A549 (cell line): ENCODE measurements around the gene PDCD4. TPM values are rescaled to one million over a fixed set of nuclear protein-coding genes. Genes with fewer than 3 reads are reported as not detected.

Source experiments
- ATAC-seq, 2 experiments: fragments of 200-7000 bp in 1 of 2; fragments of >200 bp in 1 of 2; cut with Nextera tagmentation in 1 of 2; cut with Tn5 transposase in 1 of 2; 3 replicates each; pipeline versions ENCODE4 v1.8.0 to v1.9.1; 2018 to 2020; ENCODE audit warnings: mild to moderate bottlenecking in 1 of 2, moderate library complexity in 1 of 2
- CTCF ChIA-PET: fragments of 300-600 bp; sonication (Branson Sonifier 250); formaldehyde crosslinking; extraction: SDS; loops from one replicate; lab custom pipeline; 2021; ENCODE audit warnings: antibody characterized with exemption, inconsistent platforms; lab: Yijun Ruan, JAX
- POLR2A ChIA-PET: fragments of 350-600 bp; formaldehyde crosslinking; extraction: SDS; loops from one replicate; lab custom pipeline; 2021; ENCODE audit warnings: antibody characterized with exemption, inconsistent platforms; lab: Yijun Ruan, JAX
- DNase-seq, 2 experiments: peaks; one replicate each; pipeline versions ENCODE4 v3.0.0 to v3.0.0-alpha.2; 2011 to 2016; ENCODE audit warnings: low read depth in 1 of 2, low spot score in 1 of 2
- FAIRE-seq: peaks from 2 replicates; lab custom pipeline; 2011; peaks lifted over from hg19 to GRCh38; lab: Jason Lieb, UNC
- H3K27ac ChIP-seq, 2 experiments: fragments of >200 bp; sonication (Bioruptor Twin); formaldehyde crosslinking; 3 replicates each; pipeline ENCODE4 v1.5.1; 2016 to 2017
- H3K4me1 ChIP-seq: fragments of >200 bp; sonication (Bioruptor Twin); formaldehyde crosslinking; 3 replicates; pipeline ENCODE4 v1.6.1; 2016
- H3K4me2 ChIP-seq: fragments of >200 bp; sonication (Bioruptor Twin); formaldehyde crosslinking; 3 replicates; pipeline ENCODE4 v1.6.1; 2016
- H3K4me3 ChIP-seq: fragments of >200 bp; sonication (Bioruptor Twin); formaldehyde crosslinking; 3 replicates; pipeline ENCODE4 v1.5.1; 2016
- H3K9me3 ChIP-seq: fragments of >200 bp; sonication (Bioruptor Twin); formaldehyde crosslinking; 3 replicates; pipeline ENCODE4 v1.6.1; 2016
- CBX2 ChIP-seq: fragments of 200-600 bp; sonication (generic); IDR thresholded peaks from 2 replicates; pipeline ENCODE4 v1.6.1; 2016; ENCODE audit warnings: low read depth, mild to moderate bottlenecking, borderline replicate concordance
- CEBPB ChIP-seq, 2 experiments: fragments of >200 bp in 1 of 2; sonication (Bioruptor Twin) in 1 of 2; formaldehyde crosslinking in 1 of 2; IDR thresholded peaks; 2 replicates each; pipeline ENCODE4 v1.6.1; 2012 to 2016
- CHD4 ChIP-seq: fragments of 200-600 bp; sonication (generic); IDR thresholded peaks from 2 replicates; pipeline ENCODE4 v1.6.1; 2016; ENCODE audit warnings: antibody characterized with exemption, mild to moderate bottlenecking, borderline replicate concordance
- EHF ChIP-seq: fragments of 250-450 bp; sonication (Bioruptor Pico); IDR thresholded peaks from 2 replicates; pipeline ENCODE4 v1.5.0; 2020; ENCODE audit warnings: mild to moderate bottlenecking
- GATA3 ChIP-seq: IDR thresholded peaks from 2 replicates; pipeline ENCODE4 v1.6.1; 2012; ENCODE audit warnings: borderline replicate concordance
- HES2 ChIP-seq: fragments of >200 bp; sonication (Bioruptor Twin); formaldehyde crosslinking; IDR thresholded peaks from 2 replicates; pipeline ENCODE4 v1.6.1; 2016
- HEYL ChIP-seq: fragments of 250-450 bp; sonication (Bioruptor Pico); IDR thresholded peaks from 2 replicates; pipeline ENCODE4 v1.8.0; 2021; ENCODE audit warnings: mild to moderate bottlenecking, moderate library complexity
- HOXB5 ChIP-seq: fragments of 250-450 bp; sonication (Bioruptor Pico); IDR thresholded peaks from 2 replicates; pipeline ENCODE4 v1.5.0; 2020; ENCODE audit warnings: mild to moderate bottlenecking, moderate library complexity
- JUNB ChIP-seq: fragments of >200 bp; sonication (Bioruptor Twin); formaldehyde crosslinking; IDR thresholded peaks from 2 replicates; pipeline ENCODE4 v1.6.1; 2016
- MAFK ChIP-seq: fragments of 450-650 bp; IDR thresholded peaks from 2 replicates; pipeline ENCODE4 v1.6.1; 2014; ENCODE audit not compliant: partially characterized antibody
- MYC ChIP-seq: IDR thresholded peaks from 2 replicates; pipeline ENCODE4 v1.6.1; 2012; ENCODE audit warnings: mild to moderate bottlenecking, inconsistent platforms, low read length, improper control_type of control experiment, borderline replicate concordance
- NFE2L2 ChIP-seq: fragments of 150-350 bp; conservative IDR thresholded peaks from 2 replicates; pipeline ENCODE4 v1.6.1; 2014; ENCODE audit warnings: low read length
- POLR2AphosphoS2 ChIP-seq: conservative IDR thresholded peaks from 2 replicates; pipeline ENCODE4 v1.6.1; 2012; ENCODE audit warnings: low read length, improper control_type of control experiment, inconsistent platforms
- RAD21 ChIP-seq, 2 experiments: fragments of >200 bp in 1 of 2; sonication (Bioruptor Twin) in 1 of 2; formaldehyde crosslinking in 1 of 2; IDR thresholded peaks in 1 of 2; conservative IDR thresholded peaks in 1 of 2; 2 replicates in 1 of 2; 3 replicates in 1 of 2; pipeline ENCODE4 v1.6.1; 2012 to 2018; ENCODE audit warnings: inconsistent platforms in 1 of 2
- RARB ChIP-seq: fragments of 250-450 bp; sonication (Bioruptor Pico); IDR thresholded peaks from 2 replicates; pipeline ENCODE4 v1.8.0; 2021; ENCODE audit warnings: mild to moderate bottlenecking, moderate library complexity
- RCOR1 ChIP-seq: fragments of 150-350 bp; IDR thresholded peaks from 2 replicates; pipeline ENCODE4 v1.6.1; 2014; ENCODE audit warnings: antibody characterized with exemption, low read length, low read depth
- RFX5 ChIP-seq: fragments of 450-650 bp; IDR thresholded peaks from 2 replicates; pipeline ENCODE4 v1.7.1; 2014; ENCODE audit warnings: antibody characterized with exemption, mild to moderate bottlenecking, moderate library complexity
- SMC3 ChIP-seq: fragments of >200 bp; sonication (Bioruptor Twin); formaldehyde crosslinking; IDR thresholded peaks from 3 replicates; pipeline ENCODE4 v1.6.1; 2018; ENCODE audit warnings: inconsistent platforms
- TFCP2L1 ChIP-seq: fragments of 250-450 bp; sonication (Bioruptor Pico); IDR thresholded peaks from 2 replicates; pipeline ENCODE4 v1.5.0; 2021; ENCODE audit warnings: mild to moderate bottlenecking
- TP53 ChIP-seq: fragments of 250-450 bp; sonication (Bioruptor Pico); IDR thresholded peaks from 2 replicates; pipeline ENCODE4 v1.5.0; 2021; ENCODE audit warnings: mild to moderate bottlenecking, moderate library complexity
- USF2 ChIP-seq: fragments of 450-650 bp; IDR thresholded peaks from 2 replicates; pipeline ENCODE4 v1.6.1; 2014; ENCODE audit warnings: antibody characterized with exemption
- ZC3H11A ChIP-seq: fragments of 450-650 bp; IDR thresholded peaks from 2 replicates; pipeline ENCODE4 v1.6.1; 2014; ENCODE audit warnings: antibody characterized with exemption, mild to moderate bottlenecking
- ZFP36 ChIP-seq: fragments of 450-650 bp; IDR thresholded peaks from 2 replicates; pipeline ENCODE4 v1.6.1; 2014; ENCODE audit warnings: borderline replicate concordance; ENCODE audit not compliant: partially characterized antibody
- ZNF302 ChIP-seq: fragments of 250-450 bp; sonication (Bioruptor Pico); IDR thresholded peaks from 2 replicates; pipeline ENCODE4 v1.9.0; 2021; ENCODE audit warnings: inconsistent platforms, mild to moderate bottlenecking, moderate library complexity
- WGBS: methylation state at CpG from one replicate; pipeline ENCODE4 v1.1.6; 2017; ENCODE audit errors: missing lambda C conversion rate; 5-methylcytosine and 5-hydroxymethylcytosine counted together
- polyA plus RNA-seq, 4 experiments: library from polyadenylated mRNA; depleted of rRNA in 3 of 4; stranded (reverse); fragments of >200 nt; fragmentation: RNase III in 1 of 4; extraction: RNeasy Plus Mini Kit Qiagen cat#74134 plus additional on column Dnase treatment in 1 of 4; gene quantifications; 2 replicates in 3 of 4; 3 replicates in 1 of 4; pipeline ENCODE4 v1.2.3, GENCODE V29; 2011 to 2017
- TF ChIP-seq, protein P1 (sequence below): fragments of >200 bp; sonication (Bioruptor Twin); formaldehyde crosslinking; IDR thresholded peaks from 3 replicates; pipeline ENCODE4 v1.5.1; 2016

PDCD4 gene
- polyA plus RNA-seq, 2 of the 4 experiments (the other 2 are of a cell fraction) = 42.7 to 71.4 TPM

GRCh38 chr10:110843031-110843430 lies 28.7 kb upstream of the PDCD4 start:
- Histone ChIP-seq H3K27ac (no peak overlapping the region), H3K4me1 (peaks cover 25% of the 10 kb centered on the region), H3K4me3 (no peak overlapping the region), H3K4me2 (no peak overlapping the region), H3K9me3 (no peaks in the 10 kb centered on the region)
- no peak for DNase-seq
- no peak for FAIRE-seq
- WGBS = 45% methylated on average over 2 of the region's 2 CpGs
- POLR2A ChIA-PET = interaction anchor here (1.6 kb wide), 1 partner anchor 40 kb away, joined by 3 read pairs; no protein-coding TSS in a partner anchor
- ATAC-seq = no peak
- no peak for TF ChIP-seq POLR2AphosphoS2
- TF ChIP-seq CHD4 = no peak
- no peak for TF ChIP-seq ZFP36
- TF ChIP-seq HES2 = no peak
- no peak for TF ChIP-seq USF2
- no peak for TF ChIP-seq EHF
- TF ChIP-seq RAD21 (conservative IDR thresholded peaks at IDR 0.05 in 1 of 2, IDR thresholded peaks at IDR 0.05 in 1 of 2) = no peak
- TF ChIP-seq RCOR1 = no peak
- no peak for TF ChIP-seq CBX2
- TF ChIP-seq HEYL (CRISPR knock-in tag) = no peak
- no peak for TF ChIP-seq JUNB
- no peak for TF ChIP-seq SMC3
- no peak for TF ChIP-seq ZNF302
- CTCF ChIA-PET = interaction anchor here (1.3 kb wide), 1 partner anchor 22 kb away, joined by 3 read pairs; no protein-coding TSS in a partner anchor

DNA sequence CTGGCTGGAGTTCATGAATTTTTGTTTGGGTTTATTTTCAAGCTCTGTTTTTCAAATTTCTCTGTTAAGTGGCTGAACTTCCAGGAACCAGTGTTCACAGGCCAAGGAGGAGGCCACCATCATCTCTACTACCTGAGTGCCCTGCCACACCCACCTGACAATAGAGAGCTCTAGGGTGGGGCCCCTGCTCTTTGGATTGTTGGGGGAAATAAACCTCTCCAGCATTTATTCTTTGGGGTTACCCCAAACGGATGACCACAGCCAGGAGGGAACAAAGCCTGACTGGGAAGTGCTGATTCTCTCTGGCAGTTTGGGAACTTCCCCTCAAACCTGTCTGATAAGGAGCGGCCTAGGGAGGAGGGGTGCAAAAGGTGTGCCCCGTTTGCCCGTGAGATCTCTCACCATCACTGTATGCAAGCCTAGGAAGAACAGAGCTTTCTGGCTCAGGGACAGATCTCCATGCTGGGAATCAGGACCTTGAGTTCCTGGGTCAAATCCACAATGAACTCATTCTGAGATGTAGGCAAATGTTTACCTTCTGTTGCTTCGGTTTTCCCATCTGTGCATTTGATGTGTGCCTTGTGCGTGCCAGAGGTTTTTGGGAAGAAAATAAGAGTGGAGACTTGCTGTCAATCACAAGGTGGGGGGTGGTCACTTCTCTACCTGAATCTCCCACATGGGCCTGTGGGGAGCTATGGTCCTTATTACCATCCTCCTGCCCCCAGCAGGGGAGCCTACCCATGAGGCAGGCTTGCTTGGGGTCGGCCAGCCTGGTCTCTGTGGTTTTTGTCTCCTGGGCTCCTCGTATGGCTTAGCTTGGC lies 27.7 kb upstream of the PDCD4 start:
- FAIRE-seq = no peak
- POLR2A ChIA-PET = interaction anchor here (0.7 kb wide), 1 partner anchor 36 kb away, joined by 3 read pairs; no protein-coding TSS in a partner anchor
- CTCF ChIA-PET = interaction anchor here (0.6 to 1.2 kb wide), 7 partner anchors 9 to 598 kb away, joined by 3 to 4 read pairs (median 4); no protein-coding TSS in a partner anchor

GRCh38 chr10:110844617-110844881 lies 27.2 kb upstream of the PDCD4 start:
- DNase-seq (no peak), ATAC-seq (no peak), FAIRE-seq (no peak)
- no peak overlapping the region for H3K27ac ChIP-seq
- no peak overlapping the region for H3K4me2 ChIP-seq
- H3K9me3 ChIP-seq = no peaks in the 10 kb centered on the region
- H3K4me3 ChIP-seq = no peak overlapping the region
- ChIA-PET POLR2A (interaction anchor here (0.7 kb wide), 1 partner anchor 36 kb away, joined by 3 read pairs; no protein-coding TSS in a partner anchor), CTCF (interaction anchor here (0.6 to 1.2 kb wide), 6 partner anchors 9 to 598 kb away, joined by 3 to 4 read pairs (median 4); no protein-coding TSS in a partner anchor)
- WGBS = 93% methylated on average over 4 of the region's 4 CpGs
- TF ChIP-seq TP53 (CRISPR knock-in tag) (no peak), MAFK (no peak), RFX5 (no peak)
- TF ChIP-seq, protein P1, sequence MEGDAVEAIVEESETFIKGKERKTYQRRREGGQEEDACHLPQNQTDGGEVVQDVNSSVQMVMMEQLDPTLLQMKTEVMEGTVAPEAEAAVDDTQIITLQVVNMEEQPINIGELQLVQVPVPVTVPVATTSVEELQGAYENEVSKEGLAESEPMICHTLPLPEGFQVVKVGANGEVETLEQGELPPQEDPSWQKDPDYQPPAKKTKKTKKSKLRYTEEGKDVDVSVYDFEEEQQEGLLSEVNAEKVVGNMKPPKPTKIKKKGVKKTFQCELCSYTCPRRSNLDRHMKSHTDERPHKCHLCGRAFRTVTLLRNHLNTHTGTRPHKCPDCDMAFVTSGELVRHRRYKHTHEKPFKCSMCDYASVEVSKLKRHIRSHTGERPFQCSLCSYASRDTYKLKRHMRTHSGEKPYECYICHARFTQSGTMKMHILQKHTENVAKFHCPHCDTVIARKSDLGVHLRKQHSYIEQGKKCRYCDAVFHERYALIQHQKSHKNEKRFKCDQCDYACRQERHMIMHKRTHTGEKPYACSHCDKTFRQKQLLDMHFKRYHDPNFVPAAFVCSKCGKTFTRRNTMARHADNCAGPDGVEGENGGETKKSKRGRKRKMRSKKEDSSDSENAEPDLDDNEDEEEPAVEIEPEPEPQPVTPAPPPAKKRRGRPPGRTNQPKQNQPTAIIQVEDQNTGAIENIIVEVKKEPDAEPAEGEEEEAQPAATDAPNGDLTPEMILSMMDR = no peak
- H3K4me1 ChIP-seq = peaks cover 25% of the 10 kb centered on the region

More for the DNA sequence above, 27.7 kb upstream of the PDCD4 start:
- ATAC-seq (no peak), DNase-seq (no peak)
- peaks cover 25% of the 10 kb centered on the region for H3K4me1 ChIP-seq
- TF ChIP-seq ZFP36 (no peak), GATA3 (no peak), CEBPB (IDR thresholded peaks at IDR 0.05) (no peak), MAFK (no peak), NFE2L2 (no peak), HOXB5 (CRISPR knock-in tag) (no peak), TFCP2L1 (CRISPR knock-in tag) (no peak), JUNB (no peak), ZC3H11A (no peak), MYC (no peak), RARB (no peak)
- H3K9me3 ChIP-seq = no peaks in the 10 kb centered on the region
- H3K27ac ChIP-seq = no peak overlapping the region
- no peak overlapping the region for H3K4me3 ChIP-seq
- H3K4me2 ChIP-seq = no peak overlapping the region
- WGBS = 74% methylated on average over 8 of the region's 8 CpGs
